GM12892 (cell line): ENCODE results near the gene APOC3.

Source experiments
- DNase-seq: peaks from one replicate; pipeline ENCODE4 v3.0.0; 2011; ENCODE audit not compliant: insufficient read length
- FAIRE-seq: peaks from 2 replicates; lab custom pipeline; 2011; peaks lifted over from hg19 to GRCh38; lab: Jason Lieb, UNC
- POLR2A ChIP-seq: IDR thresholded peaks from 2 replicates; pipeline ENCODE4 v1.6.1; 2011; ENCODE audit warnings: low read depth, low read length, control low read depth
- POLR2AphosphoS5 ChIP-seq: IDR thresholded peaks from 2 replicates; pipeline ENCODE4 v1.6.1; 2011; ENCODE audit warnings: low read depth, low read length, control low read depth
- TAF1 ChIP-seq: IDR thresholded peaks from 2 replicates; pipeline ENCODE4 v1.6.1; 2011; ENCODE audit warnings: low read depth, mild to moderate bottlenecking, control low read depth, low read length, borderline replicate concordance

Gene APOC3

DNA sequence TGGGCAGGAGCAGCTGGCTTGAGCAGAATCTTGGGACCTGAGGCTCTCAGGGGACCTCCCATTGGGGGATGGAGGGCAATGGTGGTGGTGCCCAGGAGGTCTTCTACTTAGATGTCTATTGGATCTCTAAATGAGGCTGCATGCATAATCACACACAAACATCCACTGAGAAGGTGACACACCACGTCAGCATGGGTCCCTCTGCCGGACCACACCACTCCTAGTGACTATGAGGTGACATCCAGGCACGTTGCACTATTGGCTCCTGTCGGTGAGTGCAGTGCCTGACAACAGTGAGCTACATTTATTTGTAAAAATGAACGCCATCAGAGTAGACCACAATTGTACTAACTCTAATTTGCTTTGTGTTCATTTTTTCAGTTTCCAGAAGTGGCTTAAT lies 4.3 kb upstream of the APOC3 start:
- DNase-seq (no peak), FAIRE-seq (no peak)
- TF ChIP-seq POLR2A (no peak), POLR2AphosphoS5 (no peak), TAF1 (no peak)

DNA sequence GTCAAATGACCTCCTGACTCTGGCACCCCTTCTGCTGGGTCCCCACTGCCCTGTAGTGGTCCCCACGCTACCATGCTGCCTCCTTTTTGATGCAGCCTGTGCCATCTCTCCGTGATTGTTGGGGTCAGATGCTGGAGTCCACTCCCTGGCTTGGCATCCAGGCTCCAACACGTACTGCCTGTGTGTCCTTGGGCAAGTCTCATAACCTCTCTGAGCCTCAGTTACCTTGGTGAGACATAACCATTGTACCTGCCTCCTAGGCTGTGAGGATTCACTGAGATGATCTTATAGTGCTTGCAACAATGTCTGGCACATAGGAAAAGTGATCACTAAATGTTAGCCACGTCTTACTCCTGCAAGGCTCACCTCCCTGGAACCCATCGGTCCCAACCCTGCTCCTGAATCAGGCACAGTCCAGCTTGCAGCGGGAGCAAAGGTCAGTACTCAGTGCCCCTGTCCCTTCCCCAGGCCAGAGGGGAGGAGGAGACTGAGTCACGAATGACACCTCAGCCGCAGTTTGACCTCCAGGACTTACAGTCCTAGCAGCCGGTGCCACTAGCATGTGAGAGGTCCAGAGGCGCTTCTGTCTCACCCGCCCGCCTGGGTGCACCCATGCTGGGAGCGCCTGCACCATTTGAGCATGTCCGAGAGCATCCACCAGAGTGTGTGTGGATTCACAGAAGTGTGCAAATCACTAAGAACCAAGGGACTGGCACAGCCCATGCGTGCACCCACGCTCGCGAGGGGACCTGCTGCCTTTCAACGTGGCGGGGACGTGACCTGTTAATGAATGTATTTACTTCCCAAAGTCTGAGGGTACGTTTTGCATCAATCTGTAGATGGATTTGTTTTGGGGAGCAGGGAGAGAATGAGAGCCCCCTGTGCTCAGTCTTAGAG lies 3.6 kb upstream of the APOC3 start:
- no peak for FAIRE-seq
- TF ChIP-seq POLR2AphosphoS5 (no peak), TAF1 (no peak), POLR2A (no peak)
- DNase-seq = no peak

DNA sequence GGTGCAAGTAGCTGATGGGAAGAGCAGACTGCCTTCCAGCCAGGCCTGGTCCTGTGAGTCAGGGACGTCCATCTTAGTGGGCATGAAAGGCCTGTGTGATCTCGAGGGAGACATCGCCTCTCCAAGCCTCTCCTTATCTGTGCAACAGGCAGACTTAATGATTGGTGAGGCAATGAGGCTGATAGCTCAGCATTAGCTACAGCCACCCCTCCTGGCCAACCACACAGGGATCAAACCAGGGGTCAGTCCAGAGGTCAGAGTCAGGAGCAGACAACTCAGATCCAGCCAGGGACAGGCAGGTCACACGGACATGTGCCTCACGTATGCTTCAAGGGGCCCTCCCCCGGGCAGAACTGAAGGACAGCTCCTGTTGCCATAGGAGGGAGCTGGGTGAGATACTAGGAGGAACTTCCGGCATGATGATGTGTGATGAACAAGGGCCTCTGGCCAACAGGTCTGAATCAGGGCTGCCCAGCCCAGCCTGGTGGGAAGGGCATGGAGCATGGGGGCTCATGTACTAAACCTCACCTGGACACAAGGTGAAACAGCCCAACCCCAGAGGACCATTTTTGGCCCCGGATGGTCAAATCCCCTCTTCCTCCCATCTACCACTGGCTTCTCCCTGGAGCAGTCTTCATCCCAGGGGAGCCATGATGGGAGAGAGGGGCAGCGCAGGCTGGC lies 2.8 kb upstream of the APOC3 start:
- FAIRE-seq (no peak), DNase-seq (no peak)
- TF ChIP-seq POLR2A (no peak), POLR2AphosphoS5 (no peak), TAF1 (no peak)

GRCh38 chr11:116827461-116827860 lies 2.2 kb upstream of the APOC3 start:
- DNase-seq (no peak), FAIRE-seq (no peak)
- no peak for TF ChIP-seq POLR2A
- no peak for TF ChIP-seq TAF1
- TF ChIP-seq POLR2AphosphoS5 = no peak

DNA sequence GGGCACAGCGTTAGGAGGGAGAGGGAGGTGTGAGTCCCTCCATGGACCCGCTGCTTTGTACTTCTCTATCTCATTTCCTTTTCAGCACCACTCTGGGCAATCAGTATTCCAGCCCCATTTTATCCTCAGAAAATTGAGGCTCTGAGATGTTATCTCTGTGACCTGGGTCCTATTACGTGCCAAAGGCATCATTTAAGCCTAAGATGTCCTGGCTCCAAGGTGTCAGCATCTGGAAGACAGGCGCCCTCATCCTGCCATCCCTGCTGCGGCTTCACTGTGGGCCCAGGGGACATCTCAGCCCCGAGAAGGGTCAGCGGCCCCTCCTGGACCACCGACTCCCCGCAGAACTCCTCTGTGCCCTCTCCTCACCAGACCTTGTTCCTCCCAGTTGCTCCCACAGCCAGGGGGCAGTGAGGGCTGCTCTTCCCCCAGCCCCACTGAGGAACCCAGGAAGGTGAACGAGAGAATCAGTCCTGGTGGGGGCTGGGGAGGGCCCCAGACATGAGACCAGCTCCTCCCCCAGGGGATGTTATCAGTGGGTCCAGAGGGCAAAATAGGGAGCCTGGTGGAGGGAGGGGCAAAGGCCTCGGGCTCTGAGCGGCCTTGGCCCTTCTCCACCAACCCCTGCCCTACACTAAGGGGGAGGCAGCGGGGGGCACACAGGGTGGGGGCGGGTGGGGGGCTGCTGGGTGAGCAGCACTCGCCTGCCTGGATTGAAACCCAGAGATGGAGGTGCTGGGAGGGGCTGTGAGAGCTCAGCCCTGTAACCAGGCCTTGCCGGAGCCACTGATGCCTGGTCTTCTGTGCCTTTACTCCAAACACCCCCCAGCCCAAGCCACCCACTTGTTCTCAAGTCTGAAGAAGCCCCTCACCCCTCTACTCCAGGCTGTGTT lies 829 bp upstream of the APOC3 start:
- DNase-seq = no peak
- FAIRE-seq = no peak
- no peak for TF ChIP-seq POLR2AphosphoS5
- no peak for TF ChIP-seq TAF1
- no peak for TF ChIP-seq POLR2A

DNA sequence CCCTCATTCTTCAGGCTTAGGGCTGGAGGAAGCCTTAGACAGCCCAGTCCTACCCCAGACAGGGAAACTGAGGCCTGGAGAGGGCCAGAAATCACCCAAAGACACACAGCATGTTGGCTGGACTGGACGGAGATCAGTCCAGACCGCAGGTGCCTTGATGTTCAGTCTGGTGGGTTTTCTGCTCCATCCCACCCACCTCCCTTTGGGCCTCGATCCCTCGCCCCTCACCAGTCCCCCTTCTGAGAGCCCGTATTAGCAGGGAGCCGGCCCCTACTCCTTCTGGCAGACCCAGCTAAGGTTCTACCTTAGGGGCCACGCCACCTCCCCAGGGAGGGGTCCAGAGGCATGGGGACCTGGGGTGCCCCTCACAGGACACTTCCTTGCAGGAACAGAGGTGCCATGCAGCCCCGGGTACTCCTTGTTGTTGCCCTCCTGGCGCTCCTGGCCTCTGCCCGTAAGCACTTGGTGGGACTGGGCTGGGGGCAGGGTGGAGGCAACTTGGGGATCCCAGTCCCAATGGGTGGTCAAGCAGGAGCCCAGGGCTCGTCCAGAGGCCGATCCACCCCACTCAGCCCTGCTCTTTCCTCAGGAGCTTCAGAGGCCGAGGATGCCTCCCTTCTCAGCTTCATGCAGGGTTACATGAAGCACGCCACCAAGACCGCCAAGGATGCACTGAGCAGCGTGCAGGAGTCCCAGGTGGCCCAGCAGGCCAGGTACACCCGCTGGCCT lies 641 bp downstream of the APOC3 start:
- FAIRE-seq = no peak
- no peak for TF ChIP-seq POLR2A
- no peak for TF ChIP-seq TAF1
- TF ChIP-seq POLR2AphosphoS5 = no peak
- no peak for DNase-seq

DNA sequence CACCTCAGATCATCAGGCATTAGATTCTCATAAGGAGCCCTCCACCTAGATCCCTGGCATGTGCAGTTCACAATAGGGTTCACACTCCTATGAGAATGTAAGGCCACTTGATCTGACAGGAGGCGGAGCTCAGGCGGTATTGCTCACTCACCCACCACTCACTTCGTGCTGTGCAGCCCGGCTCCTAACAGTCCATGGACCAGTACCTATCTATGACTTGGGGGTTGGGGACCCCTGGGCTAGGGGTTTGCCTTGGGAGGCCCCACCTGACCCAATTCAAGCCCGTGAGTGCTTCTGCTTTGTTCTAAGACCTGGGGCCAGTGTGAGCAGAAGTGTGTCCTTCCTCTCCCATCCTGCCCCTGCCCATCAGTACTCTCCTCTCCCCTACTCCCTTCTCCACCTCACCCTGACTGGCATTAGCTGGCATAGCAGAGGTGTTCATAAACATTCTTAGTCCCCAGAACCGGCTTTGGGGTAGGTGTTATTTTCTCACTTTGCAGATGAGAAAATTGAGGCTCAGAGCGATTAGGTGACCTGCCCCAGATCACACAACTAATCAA lies 2.2 kb downstream of the APOC3 start:
- TF ChIP-seq TAF1 (no peak), POLR2AphosphoS5 (no peak), POLR2A (no peak)
- no peak for DNase-seq
- FAIRE-seq = no peak

GRCh38 chr11:116832350-116833290 lies 2.9 kb downstream of the APOC3 start:
- DNase-seq (no peak), FAIRE-seq (peak; percentile 46)
- no peak for TF ChIP-seq POLR2AphosphoS5
- no peak for TF ChIP-seq POLR2A
- no peak for TF ChIP-seq TAF1

- no peak for FAIRE-seq
- DNase-seq = no peak
These were observed 3.7 kb downstream of the APOC3 start for GRCh38 chr11:116833491-116833815.

More at GRCh38 chr11:116833491-116833815, 3.7 kb downstream of the APOC3 start:
- TF ChIP-seq POLR2A (no peak), POLR2AphosphoS5 (no peak), TAF1 (no peak)
